ENCODE data around the gene TXNRD2. TPM values are rescaled to one million over a fixed set of nuclear protein-coding genes. Genes with fewer than 3 reads are reported as not detected.

TXNRD2 gene
- total and polyA plus RNA-seq, 2 donors (not counting 1 experiment from before 2014, with no cell fraction given) = 24.8 to 36.2 TPM

- Mint-ChIP-seq H3K27me3 (no peaks in the 10 kb centered on the region), H3K9me3 (ENCODE audit: insufficient read depth) (no peaks in the 10 kb centered on the region), H3K4me1 (peaks cover 6% of the 10 kb centered on the region), H3K27ac (no peak overlapping the region), H3K4me3 (no peak overlapping the region)
- Histone ChIP-seq H3K9me3 (ENCODE audit: control extremely low read depth in 1 of 3, control insufficient read depth in 2 of 3, insufficient read depth in 1 of 3, low read length in 2 of 3) (no peaks in the 10 kb centered on the region), H3K27ac (ENCODE audit: low read length in 2 of 2) (no peak overlapping the region), H3K4me2 (replicated peaks; ENCODE audit: low read depth, low read length, poor library complexity, severe bottlenecking) (no peak overlapping the region), H3K27me3 (replicated peaks in 1 of 4; ENCODE audit: control extremely low read depth in 1 of 4, control insufficient read depth in 3 of 4, insufficient read depth in 4 of 4, low read length in 3 of 4) (no peaks in the 10 kb centered on the region), H3K4me1 (ENCODE audit: control insufficient read depth in 2 of 2, insufficient read depth in 2 of 2, low read length in 2 of 2) (no peaks in the 10 kb centered on the region), H2AFZ (ENCODE audit: insufficient read depth, low read depth, low read length, poor library complexity, severe bottlenecking) (no peak overlapping the region), H3K4me3 (ENCODE audit: control extremely low read depth in 1 of 5, extremely low read depth in 1 of 5, insufficient read depth in 1 of 5, low read depth in 2 of 5, low read length in 4 of 5) (no peak overlapping the region), H3K79me2 (ENCODE audit: control insufficient read depth, insufficient read depth, low read length) (no peaks in the 10 kb centered on the region), H3K36me3 (replicated peaks in 1 of 2; ENCODE audit: control extremely low read depth in 1 of 2, control insufficient read depth in 1 of 2, extremely low read depth in 1 of 2, insufficient read depth in 2 of 2, low read length in 1 of 2) (no peaks in the 10 kb centered on the region), H3K9ac (ENCODE audit: low read length) (no peak overlapping the region), H4K20me1 (ENCODE audit: control insufficient read depth, insufficient read depth, low read length, poor library complexity, severe bottlenecking) (no peaks in the 10 kb centered on the region)
- 96% methylated on average over 52 of the region's 52 CpGs for WGBS (ENCODE audit: insufficient coverage)
- no peak for ATAC-seq (ENCODE audit: low read depth)
- no peak for DNase-seq
- intact Hi-C loops (cut with micrococcal nuclease) = loop anchor here (5.0 kb wide), 1 partner anchor 602 kb away; no protein-coding TSS in a partner anchor
- ChIA-PET POLR2A (no interaction called here), CTCF (interaction anchor here (1.2 kb wide), 1 partner anchor 10 kb away, joined by 4 read pairs; no protein-coding TSS in a partner anchor)
- TF ChIP-seq EZH2 (IDR thresholded peaks at IDR 0.05; ENCODE audit: borderline replicate concordance, insufficient read depth, low read depth, low read length, poor library complexity, severe bottlenecking) = no peak
- TF ChIP-seq CTCF (IDR thresholded peaks at IDR 0.05) = no peak
Measured at GRCh38 chr22:19979712-19980493, 38.3 kb upstream of the TXNRD2 start.

- Histone ChIP-seq H3K9me3 (ENCODE audit: control extremely low read depth in 1 of 3, control insufficient read depth in 2 of 3, insufficient read depth in 1 of 3, low read length in 2 of 3) (no peaks in the 10 kb centered on the region), H3K36me3 (replicated peaks in 1 of 2; ENCODE audit: control extremely low read depth in 1 of 2, control insufficient read depth in 1 of 2, extremely low read depth in 1 of 2, insufficient read depth in 2 of 2, low read length in 1 of 2) (no peaks in the 10 kb centered on the region), H3K27ac (ENCODE audit: low read length in 2 of 2) (no peak overlapping the region), H4K20me1 (ENCODE audit: control insufficient read depth, insufficient read depth, low read length, poor library complexity, severe bottlenecking) (no peaks in the 10 kb centered on the region), H3K4me1 (ENCODE audit: control insufficient read depth in 2 of 2, insufficient read depth in 2 of 2, low read length in 2 of 2) (no peaks in the 10 kb centered on the region), H3K79me2 (ENCODE audit: control insufficient read depth, insufficient read depth, low read length) (no peaks in the 10 kb centered on the region), H3K9ac (ENCODE audit: low read length) (no peak overlapping the region), H3K27me3 (replicated peaks in 1 of 4; ENCODE audit: control extremely low read depth in 1 of 4, control insufficient read depth in 3 of 4, insufficient read depth in 4 of 4, low read length in 3 of 4) (no peaks in the 10 kb centered on the region), H3K4me3 (ENCODE audit: control extremely low read depth in 1 of 5, extremely low read depth in 1 of 5, insufficient read depth in 1 of 5, low read depth in 2 of 5, low read length in 4 of 5) (no peak overlapping the region), H2AFZ (ENCODE audit: insufficient read depth, low read depth, low read length, poor library complexity, severe bottlenecking) (no peak overlapping the region), H3K4me2 (replicated peaks; ENCODE audit: low read depth, low read length, poor library complexity, severe bottlenecking) (no peak overlapping the region)
- no peak for ATAC-seq (ENCODE audit: low read depth)
- no peaks in the 10 kb centered on the region for H3K27me3 Mint-ChIP-seq
- no peak overlapping the region for H3K4me3 Mint-ChIP-seq
- ChIA-PET POLR2A (no interaction called here), CTCF (interaction anchor here (1.2 kb wide), 1 partner anchor 8 kb away, joined by 4 read pairs; no protein-coding TSS in a partner anchor)
- no peak for DNase-seq
- no peak overlapping the region for H3K27ac Mint-ChIP-seq
- TF ChIP-seq EZH2 (IDR thresholded peaks at IDR 0.05; ENCODE audit: borderline replicate concordance, insufficient read depth, low read depth, low read length, poor library complexity, severe bottlenecking) (no peak), CTCF (IDR thresholded peaks at IDR 0.05) (no peak)
- 96% methylated on average over 17 of the region's 17 CpGs for WGBS (ENCODE audit: insufficient coverage)
- no peaks in the 10 kb centered on the region for H3K9me3 Mint-ChIP-seq (ENCODE audit: insufficient read depth)
- intact Hi-C loops (cut with micrococcal nuclease) = no loop called here
- H3K4me1 Mint-ChIP-seq = peaks cover 9% of the 10 kb centered on the region
Measured at GRCh38 chr22:19978748-19979147, 37.1 kb upstream of the TXNRD2 start.
